Measurements from ENCODE around the gene FOXK1. TPM values are rescaled to one million over a fixed set of nuclear protein-coding genes. Genes with fewer than 3 reads are reported as not detected.

The FOXK1 gene
- total RNA-seq, 1 donor from 2014 or later, result 41.7 TPM

DNA sequence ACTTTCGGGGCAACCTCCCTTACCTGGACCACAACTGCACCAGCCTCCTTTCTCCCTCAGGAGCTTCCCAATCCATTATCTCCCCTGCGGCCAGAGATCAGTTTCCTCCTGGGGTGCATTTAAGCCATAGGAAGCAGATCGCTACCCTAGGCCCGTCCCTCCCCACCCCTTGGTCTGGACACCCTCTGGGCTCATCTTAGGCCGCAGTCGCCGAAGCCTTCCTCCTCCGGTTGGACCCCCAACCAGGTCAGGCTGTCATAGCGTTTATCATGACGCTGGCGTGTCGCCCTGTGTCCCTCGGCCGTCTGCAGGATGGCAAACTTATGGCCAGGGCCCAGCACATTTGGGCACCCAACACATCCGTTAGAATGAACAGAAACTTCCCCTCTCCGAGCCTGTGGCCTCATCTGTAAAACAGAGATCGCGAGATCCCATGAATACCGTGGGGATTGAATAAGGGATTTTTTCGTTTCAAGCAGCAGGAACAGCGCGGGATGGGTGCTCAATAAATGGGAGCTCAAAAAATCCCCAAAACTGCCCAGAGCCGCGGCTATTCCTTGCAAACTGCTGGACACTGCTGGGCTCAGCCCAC lies 92.7 kb downstream of the FOXK1 start:
- DNase-seq, result no peak
- Mint-ChIP-seq H3K4me1 (ENCODE audit: low read depth, unreplicated experiment) (peaks cover 9% of the 10 kb centered on the region), H3K27ac (ENCODE audit: unreplicated experiment) (peak overlapping the region; percentile 73), H3K9me3 (ENCODE audit: unreplicated experiment) (peaks cover 4% of the 10 kb centered on the region), H3K4me3 (ENCODE audit: unreplicated experiment) (peak overlapping the region; percentile 99), H3K27me3 (ENCODE audit: unreplicated experiment) (peaks cover 14% of the 10 kb centered on the region), H3K36me3 (ENCODE audit: unreplicated experiment) (no peaks in the 10 kb centered on the region)
- TF ChIP-seq, protein P1, sequence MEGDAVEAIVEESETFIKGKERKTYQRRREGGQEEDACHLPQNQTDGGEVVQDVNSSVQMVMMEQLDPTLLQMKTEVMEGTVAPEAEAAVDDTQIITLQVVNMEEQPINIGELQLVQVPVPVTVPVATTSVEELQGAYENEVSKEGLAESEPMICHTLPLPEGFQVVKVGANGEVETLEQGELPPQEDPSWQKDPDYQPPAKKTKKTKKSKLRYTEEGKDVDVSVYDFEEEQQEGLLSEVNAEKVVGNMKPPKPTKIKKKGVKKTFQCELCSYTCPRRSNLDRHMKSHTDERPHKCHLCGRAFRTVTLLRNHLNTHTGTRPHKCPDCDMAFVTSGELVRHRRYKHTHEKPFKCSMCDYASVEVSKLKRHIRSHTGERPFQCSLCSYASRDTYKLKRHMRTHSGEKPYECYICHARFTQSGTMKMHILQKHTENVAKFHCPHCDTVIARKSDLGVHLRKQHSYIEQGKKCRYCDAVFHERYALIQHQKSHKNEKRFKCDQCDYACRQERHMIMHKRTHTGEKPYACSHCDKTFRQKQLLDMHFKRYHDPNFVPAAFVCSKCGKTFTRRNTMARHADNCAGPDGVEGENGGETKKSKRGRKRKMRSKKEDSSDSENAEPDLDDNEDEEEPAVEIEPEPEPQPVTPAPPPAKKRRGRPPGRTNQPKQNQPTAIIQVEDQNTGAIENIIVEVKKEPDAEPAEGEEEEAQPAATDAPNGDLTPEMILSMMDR (IDR thresholded peaks at IDR 0.05; ENCODE audit: partially characterized antibody, unreplicated experiment), result no peak

- Mint-ChIP-seq H3K9me3 (ENCODE audit: unreplicated experiment) (peaks cover 4% of the 10 kb centered on the region), H3K27me3 (ENCODE audit: unreplicated experiment) (peaks cover 14% of the 10 kb centered on the region), H3K36me3 (ENCODE audit: unreplicated experiment) (no peaks in the 10 kb centered on the region), H3K4me3 (ENCODE audit: unreplicated experiment) (peak within 1 kb of the TSS; percentile 99), H3K4me1 (ENCODE audit: low read depth, unreplicated experiment) (peaks cover 9% of the 10 kb centered on the region), H3K27ac (ENCODE audit: unreplicated experiment) (peak within 1 kb of the TSS; percentile 89)
- peak; percentile 97 for DNase-seq
- TF ChIP-seq, protein P1 (IDR thresholded peaks at IDR 0.05; ENCODE audit: partially characterized antibody, unreplicated experiment), result no peak
Observed at GRCh38 chr7:4775250-4775847, 93.3 kb downstream of the FOXK1 start, which contains the start of gene AP5Z1. AP5Z1 (plus strand) TSS chr7:4775623; CDS start chr7:4775716, 93 bp downstream.

DNA sequence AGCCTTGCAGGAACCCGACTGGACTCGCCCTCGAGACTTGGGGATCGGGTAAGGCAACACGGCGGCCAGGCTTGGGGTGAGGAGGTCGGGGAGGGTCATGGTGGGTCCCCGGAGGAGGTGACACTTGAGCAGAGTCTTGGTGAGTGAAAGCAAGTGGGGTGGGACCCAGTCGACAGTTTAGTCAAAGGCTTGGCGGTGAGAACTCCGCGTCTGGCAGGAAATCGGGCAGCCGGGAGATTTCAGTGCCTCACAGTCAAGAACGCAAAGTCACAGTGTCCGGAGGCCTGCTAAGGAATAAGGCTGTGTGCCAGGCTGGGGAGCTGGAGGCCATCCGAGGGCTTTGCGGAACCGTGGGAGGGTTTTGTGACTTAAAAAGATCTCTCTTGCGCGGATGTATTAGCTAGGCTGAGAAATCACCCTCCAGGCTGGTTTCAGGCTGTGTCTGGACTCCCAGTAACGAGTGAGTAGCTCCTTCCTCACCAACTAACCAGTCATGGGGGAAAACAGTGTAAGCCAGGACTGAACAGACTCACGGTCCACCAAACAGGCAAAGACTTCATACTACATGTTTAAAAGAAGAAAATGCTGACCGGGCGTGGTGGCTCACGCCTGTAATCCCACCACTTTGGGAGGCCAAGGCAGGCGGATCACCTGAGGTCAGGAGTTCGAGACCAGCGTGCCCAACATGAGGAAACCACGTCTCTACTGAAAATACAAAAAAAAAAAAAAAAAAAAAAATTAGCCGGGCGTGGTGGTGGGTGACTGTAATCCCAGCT lies 93.9 kb downstream of the FOXK1 start:
- peaks cover 2% of the 10 kb centered on the region for H3K9me3 Mint-ChIP-seq (ENCODE audit: unreplicated experiment)
- H3K27ac Mint-ChIP-seq (ENCODE audit: unreplicated experiment), result peak overlapping the region; percentile 89
- peak overlapping the region; percentile 99 for H3K4me3 Mint-ChIP-seq (ENCODE audit: unreplicated experiment)
- TF ChIP-seq, protein P1 (IDR thresholded peaks at IDR 0.05; ENCODE audit: partially characterized antibody, unreplicated experiment), result no peak
- peaks cover 11% of the 10 kb centered on the region for H3K27me3 Mint-ChIP-seq (ENCODE audit: unreplicated experiment)
- H3K4me1 Mint-ChIP-seq (ENCODE audit: low read depth, unreplicated experiment), result peaks cover 9% of the 10 kb centered on the region
- no peaks in the 10 kb centered on the region for H3K36me3 Mint-ChIP-seq (ENCODE audit: unreplicated experiment)
- no peak for DNase-seq

DNA sequence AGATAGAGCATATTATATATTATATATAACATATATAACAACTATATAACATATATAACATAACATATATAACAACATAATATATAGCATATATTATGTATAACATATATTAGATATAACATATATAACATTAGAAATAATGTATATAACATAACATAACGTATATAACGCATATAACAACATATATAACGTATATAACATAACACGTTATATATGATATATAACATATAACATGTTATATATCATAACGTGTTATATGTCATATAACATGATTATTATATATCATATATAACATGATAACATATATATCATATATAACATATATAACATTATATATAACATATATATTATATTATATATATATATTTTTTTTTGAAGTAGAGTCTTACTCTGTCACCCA lies 97.0 kb downstream of the FOXK1 start:
- H3K27ac Mint-ChIP-seq (ENCODE audit: unreplicated experiment), result no peak overlapping the region
- peaks cover 14% of the 10 kb centered on the region for H3K27me3 Mint-ChIP-seq (ENCODE audit: unreplicated experiment)
- H3K4me1 Mint-ChIP-seq (ENCODE audit: low read depth, unreplicated experiment), result peaks cover 9% of the 10 kb centered on the region
- H3K36me3 Mint-ChIP-seq (ENCODE audit: unreplicated experiment), result no peaks in the 10 kb centered on the region
- DNase-seq, result no peak
- H3K9me3 Mint-ChIP-seq (ENCODE audit: unreplicated experiment), result peaks cover 5% of the 10 kb centered on the region
- TF ChIP-seq, protein P1 (IDR thresholded peaks at IDR 0.05; ENCODE audit: partially characterized antibody, unreplicated experiment), result no peak
- H3K4me3 Mint-ChIP-seq (ENCODE audit: unreplicated experiment), result no peak overlapping the region

Data from glutamatergic neuron (in vitro differentiated cells).